ENCODE measurements around the gene MED23.

Gene MED23

DNA sequence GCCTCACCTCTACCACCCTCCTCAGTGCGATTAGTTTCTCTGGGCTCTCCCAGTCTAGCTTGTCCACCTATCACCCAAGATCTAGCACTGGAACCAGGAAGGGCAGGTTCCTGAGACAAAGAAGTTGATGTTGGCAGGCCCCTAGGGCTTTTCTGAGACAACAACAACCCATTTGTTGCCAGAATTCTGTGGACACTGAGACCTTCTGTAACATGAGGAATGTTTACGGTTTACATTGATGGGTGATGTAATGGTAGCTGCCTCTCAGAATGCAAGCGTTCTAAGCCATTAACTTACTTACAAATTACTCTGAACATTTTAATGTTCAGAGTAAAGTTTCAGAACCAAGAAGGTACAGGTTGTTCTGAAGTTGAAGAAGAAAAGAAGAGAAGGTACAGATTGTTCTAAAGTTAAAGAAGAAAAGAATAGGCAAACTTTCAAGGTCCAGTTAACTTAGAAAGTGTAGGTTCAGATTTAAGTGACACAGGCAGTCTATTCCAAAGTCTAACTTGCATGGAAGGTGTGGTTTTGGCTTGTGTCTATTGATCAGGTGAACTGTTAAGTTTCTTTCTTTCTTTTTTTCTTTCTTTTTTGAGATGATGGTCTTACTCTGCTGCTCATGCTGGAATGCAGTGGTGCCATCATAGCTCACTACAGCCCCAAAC, 3.7 kb upstream of the MED23 start:
- DNase-seq (ENCODE audit: low read depth), result no peak
- H3K4me3 ChIP-seq (ENCODE audit: low read depth, low read length), result no peak overlapping the region
- TF ChIP-seq, protein P1, sequence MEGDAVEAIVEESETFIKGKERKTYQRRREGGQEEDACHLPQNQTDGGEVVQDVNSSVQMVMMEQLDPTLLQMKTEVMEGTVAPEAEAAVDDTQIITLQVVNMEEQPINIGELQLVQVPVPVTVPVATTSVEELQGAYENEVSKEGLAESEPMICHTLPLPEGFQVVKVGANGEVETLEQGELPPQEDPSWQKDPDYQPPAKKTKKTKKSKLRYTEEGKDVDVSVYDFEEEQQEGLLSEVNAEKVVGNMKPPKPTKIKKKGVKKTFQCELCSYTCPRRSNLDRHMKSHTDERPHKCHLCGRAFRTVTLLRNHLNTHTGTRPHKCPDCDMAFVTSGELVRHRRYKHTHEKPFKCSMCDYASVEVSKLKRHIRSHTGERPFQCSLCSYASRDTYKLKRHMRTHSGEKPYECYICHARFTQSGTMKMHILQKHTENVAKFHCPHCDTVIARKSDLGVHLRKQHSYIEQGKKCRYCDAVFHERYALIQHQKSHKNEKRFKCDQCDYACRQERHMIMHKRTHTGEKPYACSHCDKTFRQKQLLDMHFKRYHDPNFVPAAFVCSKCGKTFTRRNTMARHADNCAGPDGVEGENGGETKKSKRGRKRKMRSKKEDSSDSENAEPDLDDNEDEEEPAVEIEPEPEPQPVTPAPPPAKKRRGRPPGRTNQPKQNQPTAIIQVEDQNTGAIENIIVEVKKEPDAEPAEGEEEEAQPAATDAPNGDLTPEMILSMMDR (IDR thresholded peaks at IDR 0.05; ENCODE audit: low read depth, low read length, missing control alignments), result no peak

- DNase-seq (ENCODE audit: low read depth), result no peak
- H3K4me3 ChIP-seq (ENCODE audit: low read depth, low read length), result no peak overlapping the region
- TF ChIP-seq, protein P1 (IDR thresholded peaks at IDR 0.05; ENCODE audit: low read depth, low read length, missing control alignments), result no peak
Observed at GRCh38 chr6:131629651-131630050, 1.6 kb upstream of the MED23 start.

GRCh38 chr6:131628726-131629125, 684 bp upstream of the MED23 start:
- H3K4me3 ChIP-seq (ENCODE audit: low read depth, low read length), result no peak overlapping the region; the same call in 1 of the 2 replicates
- DNase-seq (ENCODE audit: low read depth), result no peak

GRCh38 chr6:131615275-131615674, 12.8 kb downstream of the MED23 start:
- no peak overlapping the region for H3K4me3 ChIP-seq (ENCODE audit: low read depth, low read length)
- TF ChIP-seq, protein P1 (IDR thresholded peaks at IDR 0.05; ENCODE audit: low read depth, low read length, missing control alignments), result no peak
- DNase-seq (ENCODE audit: low read depth), result no peak

More at GRCh38 chr6:131628726-131629125, 684 bp upstream of the MED23 start:
- TF ChIP-seq, protein P1 (IDR thresholded peaks at IDR 0.05; ENCODE audit: low read depth, low read length, missing control alignments), result no peak

DNA sequence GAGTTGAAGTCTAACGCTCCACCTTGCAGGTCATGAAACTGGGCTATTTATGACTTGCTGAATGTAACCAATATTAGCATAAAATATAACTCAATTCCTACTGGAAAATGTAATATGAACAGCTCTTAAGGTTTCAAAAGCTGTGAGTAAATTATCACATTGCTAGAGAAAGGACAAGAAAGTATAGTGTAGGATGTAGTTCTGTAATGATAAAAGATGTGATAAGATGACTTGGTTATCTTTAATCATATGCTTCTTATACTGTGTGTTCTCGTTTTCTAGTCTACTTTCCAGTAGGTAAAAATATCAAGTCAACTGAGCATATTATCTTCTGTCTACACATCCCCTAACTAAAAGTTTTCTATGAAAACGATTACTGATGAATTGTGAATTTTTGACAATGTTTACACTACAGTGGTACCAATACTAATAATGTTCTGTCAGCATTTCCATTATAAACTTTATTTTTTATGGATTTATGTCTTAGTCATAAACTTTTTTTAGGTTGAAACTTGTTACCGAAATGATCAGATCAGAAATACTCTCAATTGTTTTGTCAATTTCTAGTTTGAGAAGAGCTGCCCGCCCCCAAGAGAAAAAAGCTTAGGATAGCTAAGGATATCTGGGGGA, 14.6 kb downstream of the MED23 start:
- H3K4me3 ChIP-seq (ENCODE audit: low read depth, low read length), result no peak overlapping the region
- DNase-seq (ENCODE audit: low read depth), result no peak
- TF ChIP-seq, protein P1 (IDR thresholded peaks at IDR 0.05; ENCODE audit: low read depth, low read length, missing control alignments), result no peak

- TF ChIP-seq, protein P1 (IDR thresholded peaks at IDR 0.05; ENCODE audit: low read depth, low read length, missing control alignments), result no peak
- H3K4me3 ChIP-seq (ENCODE audit: low read depth, low read length), result no peak overlapping the region
- no peak for DNase-seq (ENCODE audit: low read depth)
Observed at GRCh38 chr6:131602781-131603312, 25.2 kb downstream of the MED23 start.
